ENCODE measurements around the gene NOL4L.
A peak's percentile ranks its signal among the peaks of the same experiment; 100 is the strongest.

The NOL4L gene

DNA sequence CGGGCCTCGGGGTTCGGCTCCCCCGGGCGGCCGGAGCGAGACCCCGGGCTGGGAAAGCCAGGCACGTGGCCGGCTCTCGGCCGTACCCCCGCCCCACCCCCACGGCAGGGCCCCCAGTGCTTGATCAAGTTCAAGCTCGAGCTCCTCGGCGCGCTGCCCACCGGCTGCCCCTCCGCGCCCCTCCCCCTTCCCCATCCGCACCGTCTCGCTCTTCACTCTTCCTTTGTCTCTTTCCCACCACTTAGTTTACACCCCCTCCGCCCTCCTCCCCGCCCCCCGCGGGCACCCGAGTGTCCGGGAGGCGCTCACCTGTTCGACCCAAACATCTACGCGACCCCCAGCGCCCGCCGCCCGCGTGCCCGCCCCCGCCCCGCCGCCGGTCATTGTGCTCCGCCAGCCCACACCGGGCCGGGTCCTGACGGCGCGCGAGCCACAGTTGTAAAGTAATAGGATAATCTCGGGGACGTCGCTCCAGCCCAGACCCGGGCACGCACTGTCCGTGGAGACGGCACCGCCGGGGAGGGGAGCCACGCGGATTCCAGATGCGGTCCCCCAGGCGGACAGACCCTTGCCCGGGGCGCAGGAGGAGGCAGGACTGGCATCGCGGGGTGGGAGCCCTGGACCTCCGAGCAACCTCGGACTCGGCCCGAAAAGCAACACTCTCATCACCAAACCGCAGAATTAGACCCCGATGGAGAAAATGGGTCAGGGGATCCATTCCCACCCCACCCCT is 100.7 kb downstream of the NOL4L start:
- Histone ChIP-seq H3K36me3 (ENCODE audit: control insufficient read depth, insufficient read depth, low read length) (no peaks in the 10 kb centered on the region), H3K4ac (ENCODE audit: low read depth, low read length) (peak overlapping the region; percentile 98), H3K79me2 (ENCODE audit: control insufficient read depth, insufficient read depth, low read length) (peaks cover 14% of the 10 kb centered on the region), H4K5ac (ENCODE audit: low read length) (no peak overlapping the region), H3K56ac (ENCODE audit: low read length) (peak overlapping the region; percentile 92), H4K8ac (ENCODE audit: low read depth, low read length) (peak overlapping the region; percentile 97), H3K27ac (ENCODE audit: low read depth, low read length) (peak overlapping the region; percentile 98), H2AK5ac (ENCODE audit: low read length) (no peak overlapping the region), H3K9ac (ENCODE audit: low read length) (peak overlapping the region; percentile 88), H2BK15ac (replicated peaks; ENCODE audit: low read depth) (peak overlapping the region; percentile 59), H3K79me1 (ENCODE audit: low read length) (peaks cover 8% of the 10 kb centered on the region), H3K18ac (ENCODE audit: low read length) (peak overlapping the region; percentile 99), H3K4me2 (ENCODE audit: low read length) (peak overlapping the region; percentile 98), H2BK120ac (ENCODE audit: low read depth, low read length) (peak overlapping the region; percentile 96), H3K23ac (ENCODE audit: low read length) (no peak overlapping the region), H2BK5ac (ENCODE audit: low read length) (peak overlapping the region; percentile 70), H3K4me1 (ENCODE audit: control insufficient read depth, low read depth, low read length) (no peaks in the 10 kb centered on the region), H3K27me3 (ENCODE audit: insufficient read depth, low read length, poor library complexity) (peaks cover 2% of the 10 kb centered on the region), H3K4me3 (ENCODE audit: low read length) (peak overlapping the region; percentile 66)
- WGBS (ENCODE audit: extremely low coverage, insufficient coverage, low lambda C conversion rate), result no CpG with 5 or more reads among the region's 74 CpGs
- DNase-seq, result peak; percentile 31

DNA sequence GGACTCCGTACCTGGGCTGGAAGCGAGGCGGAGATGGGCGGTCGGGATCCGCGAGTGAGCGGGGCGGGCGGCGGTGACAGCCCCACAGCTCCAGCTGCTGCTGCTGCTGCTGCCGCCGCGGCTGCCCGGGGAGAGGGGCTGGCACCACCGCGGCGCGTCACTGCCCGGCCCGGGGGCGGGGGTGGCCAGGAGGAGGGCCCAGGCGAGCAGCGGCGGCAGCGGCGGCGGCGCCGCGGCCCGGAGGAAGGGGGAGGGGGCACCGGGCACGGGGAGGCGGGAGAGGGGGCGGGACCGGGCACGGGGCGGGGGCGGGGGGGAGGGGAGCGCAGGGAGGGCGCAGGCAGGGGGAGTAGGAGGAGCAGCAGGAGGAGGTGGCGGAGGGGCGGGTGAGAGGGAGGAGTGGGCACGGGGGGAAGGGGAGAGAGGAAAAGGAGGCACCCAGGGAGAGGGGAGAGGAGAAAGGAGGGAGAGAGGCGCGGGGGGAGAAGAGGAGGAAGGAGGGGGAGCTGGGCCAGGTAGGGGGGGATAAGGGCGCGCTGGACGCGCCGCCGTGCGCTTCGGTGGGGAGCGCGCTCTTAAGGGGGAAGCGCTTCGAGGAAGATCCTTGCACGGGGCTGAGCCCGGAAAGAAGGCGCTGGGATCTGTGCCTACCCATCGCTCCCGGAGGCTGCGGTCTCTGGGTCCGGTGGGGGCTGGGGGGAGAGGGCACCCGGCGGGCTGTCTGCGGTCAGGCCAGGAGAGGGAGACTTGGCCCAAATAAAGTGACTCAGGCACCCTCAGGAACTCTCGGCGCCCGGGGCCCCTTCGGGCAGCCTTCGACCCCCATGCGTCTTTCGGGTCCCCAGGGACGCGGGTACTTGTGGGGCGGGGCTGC is 101.5 kb downstream of the NOL4L start:
- H3K79me2 ChIP-seq (ENCODE audit: control insufficient read depth, insufficient read depth, low read length), result peaks cover 20% of the 10 kb centered on the region
- H4K5ac ChIP-seq (ENCODE audit: low read length), result no peak overlapping the region
- H3K4me3 ChIP-seq (ENCODE audit: low read length), result peak overlapping the region; percentile 66
- H3K56ac ChIP-seq (ENCODE audit: low read length), result peak overlapping the region; percentile 92
- peak overlapping the region; percentile 98 for H3K4ac ChIP-seq (ENCODE audit: low read depth, low read length)
- WGBS (ENCODE audit: extremely low coverage, insufficient coverage, low lambda C conversion rate), result no CpG with 5 or more reads among the region's 79 CpGs
- H3K4me2 ChIP-seq (ENCODE audit: low read length), result peak overlapping the region; percentile 73
- H3K9ac ChIP-seq (ENCODE audit: low read length), result peak overlapping the region; percentile 88
- H4K8ac ChIP-seq (ENCODE audit: low read depth, low read length), result peak overlapping the region; percentile 97
- peak overlapping the region; percentile 45 for H3K23ac ChIP-seq (ENCODE audit: low read length)
- peak overlapping the region; percentile 98 for H3K27ac ChIP-seq (ENCODE audit: low read depth, low read length)
- H3K18ac ChIP-seq (ENCODE audit: low read length), result peak overlapping the region; percentile 99
- H2BK5ac ChIP-seq (ENCODE audit: low read length), result peak overlapping the region; percentile 67
- no peak overlapping the region for H2AK5ac ChIP-seq (ENCODE audit: low read length)
- H2BK15ac ChIP-seq (replicated peaks; ENCODE audit: low read depth), result peak overlapping the region; percentile 39
- peaks cover 10% of the 10 kb centered on the region for H3K79me1 ChIP-seq (ENCODE audit: low read length)
- H3K4me1 ChIP-seq (ENCODE audit: control insufficient read depth, low read depth, low read length), result no peaks in the 10 kb centered on the region
- H3K36me3 ChIP-seq (ENCODE audit: control insufficient read depth, insufficient read depth, low read length), result no peaks in the 10 kb centered on the region
- H2BK120ac ChIP-seq (ENCODE audit: low read depth, low read length), result peak overlapping the region; percentile 96
- peaks cover 2% of the 10 kb centered on the region for H3K27me3 ChIP-seq (ENCODE audit: insufficient read depth, low read length, poor library complexity)
- DNase-seq, result peak; percentile 83

DNA sequence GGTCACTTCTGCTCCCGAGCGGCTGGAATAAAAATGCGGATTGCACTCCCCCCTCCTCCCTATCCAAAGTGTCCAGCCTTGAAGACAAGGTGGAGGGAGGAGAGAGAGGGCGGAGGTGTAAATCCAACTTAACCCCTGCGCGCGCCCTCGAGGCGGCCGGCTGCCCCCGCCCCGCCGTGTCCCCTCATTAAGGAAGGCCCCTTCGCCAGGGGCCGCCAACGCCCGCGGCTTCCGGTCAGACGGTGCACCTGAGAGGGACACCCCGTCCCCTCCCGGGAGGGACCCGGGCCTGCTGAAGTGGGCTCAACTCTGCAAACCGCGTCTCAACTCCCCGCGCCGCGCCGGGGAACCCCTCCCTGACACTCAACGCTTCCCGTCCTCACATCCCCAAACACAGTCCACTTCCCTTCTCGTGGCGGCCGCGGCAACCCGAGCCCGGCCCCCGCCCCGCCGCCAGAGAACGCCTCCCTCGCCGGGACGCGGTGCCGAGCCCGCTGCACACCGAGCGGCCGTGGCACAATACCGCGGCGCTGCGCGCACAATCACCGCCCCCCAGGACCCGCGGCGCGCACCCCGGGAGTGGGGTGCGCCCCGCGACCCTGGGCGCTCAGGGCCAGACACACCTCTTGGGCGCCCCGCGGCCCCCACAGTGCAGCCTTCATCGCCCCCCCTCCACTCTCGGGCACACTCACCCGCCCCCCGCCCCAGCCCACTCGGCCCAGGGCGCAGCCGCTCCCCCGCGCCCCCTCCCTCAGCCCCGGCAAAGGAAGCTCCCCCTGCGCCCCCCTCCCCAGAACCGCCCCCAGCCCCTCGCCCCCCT is 102.5 kb downstream of the NOL4L start:
- H3K27me3 ChIP-seq (ENCODE audit: insufficient read depth, low read length, poor library complexity), result peaks cover 2% of the 10 kb centered on the region
- no peaks in the 10 kb centered on the region for H3K36me3 ChIP-seq (ENCODE audit: control insufficient read depth, insufficient read depth, low read length)
- H3K79me1 ChIP-seq (ENCODE audit: low read length), result peaks cover 17% of the 10 kb centered on the region
- H3K79me2 ChIP-seq (ENCODE audit: control insufficient read depth, insufficient read depth, low read length), result peaks cover 28% of the 10 kb centered on the region
- H4K8ac ChIP-seq (ENCODE audit: low read depth, low read length), result no peak overlapping the region
- H2BK15ac ChIP-seq (replicated peaks; ENCODE audit: low read depth), result peak overlapping the region; percentile 9
- peak overlapping the region; percentile 89 for H3K27ac ChIP-seq (ENCODE audit: low read depth, low read length)
- DNase-seq, result no peak
- peak overlapping the region; percentile 92 for H3K4ac ChIP-seq (ENCODE audit: low read depth, low read length)
- H3K23ac ChIP-seq (ENCODE audit: low read length), result no peak overlapping the region
- H4K5ac ChIP-seq (ENCODE audit: low read length), result no peak overlapping the region
- H2BK5ac ChIP-seq (ENCODE audit: low read length), result no peak overlapping the region
- H3K18ac ChIP-seq (ENCODE audit: low read length), result peak overlapping the region; percentile 98
- H3K4me1 ChIP-seq (ENCODE audit: control insufficient read depth, low read depth, low read length), result no peaks in the 10 kb centered on the region
- H3K9ac ChIP-seq (ENCODE audit: low read length), result peak overlapping the region; percentile 73
- WGBS (ENCODE audit: extremely low coverage, insufficient coverage, low lambda C conversion rate), result no CpG with 5 or more reads among the region's 82 CpGs
- peak overlapping the region; percentile 78 for H2BK120ac ChIP-seq (ENCODE audit: low read depth, low read length)
- H3K56ac ChIP-seq (ENCODE audit: low read length), result peak overlapping the region; percentile 90
- H2AK5ac ChIP-seq (ENCODE audit: low read length), result no peak overlapping the region
- peak overlapping the region; percentile 32 for H3K4me2 ChIP-seq (ENCODE audit: low read length)
- peak overlapping the region; percentile 83 for H3K4me3 ChIP-seq (ENCODE audit: low read length)

DNA sequence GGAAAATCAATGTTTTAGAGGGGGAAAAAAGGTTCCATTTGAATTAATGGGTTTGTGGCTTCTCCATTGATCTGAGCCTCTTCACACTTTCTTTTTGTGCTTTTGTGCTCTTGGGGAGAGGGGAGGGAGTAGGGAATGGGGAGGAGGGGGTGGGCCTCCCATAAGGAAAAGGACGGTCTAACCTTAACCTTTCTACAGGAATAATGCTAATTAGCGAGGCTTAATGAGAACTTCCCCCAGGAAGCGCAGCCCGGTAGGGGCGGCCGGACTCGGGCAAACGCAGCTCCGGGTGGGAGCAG is 103.0 kb downstream of the NOL4L start:
- H3K23ac ChIP-seq (ENCODE audit: low read length), result no peak overlapping the region
- peak overlapping the region; percentile 84 for H3K27ac ChIP-seq (ENCODE audit: low read depth, low read length)
- H3K4me2 ChIP-seq (ENCODE audit: low read length), result peak overlapping the region; percentile 32
- peak overlapping the region; percentile 98 for H3K18ac ChIP-seq (ENCODE audit: low read length)
- H3K36me3 ChIP-seq (ENCODE audit: control insufficient read depth, insufficient read depth, low read length), result no peaks in the 10 kb centered on the region
- peak overlapping the region; percentile 83 for H3K4me3 ChIP-seq (ENCODE audit: low read length)
- peaks cover 2% of the 10 kb centered on the region for H3K27me3 ChIP-seq (ENCODE audit: insufficient read depth, low read length, poor library complexity)
- WGBS (ENCODE audit: extremely low coverage, insufficient coverage, low lambda C conversion rate), result no CpG with 5 or more reads among the region's 9 CpGs
- peak overlapping the region; percentile 90 for H3K56ac ChIP-seq (ENCODE audit: low read length)
- H2AK5ac ChIP-seq (ENCODE audit: low read length), result no peak overlapping the region
- peak overlapping the region; percentile 20 for H3K4ac ChIP-seq (ENCODE audit: low read depth, low read length)
- no peak overlapping the region for H2BK120ac ChIP-seq (ENCODE audit: low read depth, low read length)
- DNase-seq, result peak; percentile 87
- H3K9ac ChIP-seq (ENCODE audit: low read length), result peak overlapping the region; percentile 73
- no peak overlapping the region for H4K5ac ChIP-seq (ENCODE audit: low read length)
- H4K8ac ChIP-seq (ENCODE audit: low read depth, low read length), result no peak overlapping the region
- H2BK5ac ChIP-seq (ENCODE audit: low read length), result no peak overlapping the region
- peaks cover 32% of the 10 kb centered on the region for H3K79me2 ChIP-seq (ENCODE audit: control insufficient read depth, insufficient read depth, low read length)
- H3K79me1 ChIP-seq (ENCODE audit: low read length), result peaks cover 20% of the 10 kb centered on the region
- no peaks in the 10 kb centered on the region for H3K4me1 ChIP-seq (ENCODE audit: control insufficient read depth, low read depth, low read length)
- H2BK15ac ChIP-seq (replicated peaks; ENCODE audit: low read depth), result no peak overlapping the region

DNA sequence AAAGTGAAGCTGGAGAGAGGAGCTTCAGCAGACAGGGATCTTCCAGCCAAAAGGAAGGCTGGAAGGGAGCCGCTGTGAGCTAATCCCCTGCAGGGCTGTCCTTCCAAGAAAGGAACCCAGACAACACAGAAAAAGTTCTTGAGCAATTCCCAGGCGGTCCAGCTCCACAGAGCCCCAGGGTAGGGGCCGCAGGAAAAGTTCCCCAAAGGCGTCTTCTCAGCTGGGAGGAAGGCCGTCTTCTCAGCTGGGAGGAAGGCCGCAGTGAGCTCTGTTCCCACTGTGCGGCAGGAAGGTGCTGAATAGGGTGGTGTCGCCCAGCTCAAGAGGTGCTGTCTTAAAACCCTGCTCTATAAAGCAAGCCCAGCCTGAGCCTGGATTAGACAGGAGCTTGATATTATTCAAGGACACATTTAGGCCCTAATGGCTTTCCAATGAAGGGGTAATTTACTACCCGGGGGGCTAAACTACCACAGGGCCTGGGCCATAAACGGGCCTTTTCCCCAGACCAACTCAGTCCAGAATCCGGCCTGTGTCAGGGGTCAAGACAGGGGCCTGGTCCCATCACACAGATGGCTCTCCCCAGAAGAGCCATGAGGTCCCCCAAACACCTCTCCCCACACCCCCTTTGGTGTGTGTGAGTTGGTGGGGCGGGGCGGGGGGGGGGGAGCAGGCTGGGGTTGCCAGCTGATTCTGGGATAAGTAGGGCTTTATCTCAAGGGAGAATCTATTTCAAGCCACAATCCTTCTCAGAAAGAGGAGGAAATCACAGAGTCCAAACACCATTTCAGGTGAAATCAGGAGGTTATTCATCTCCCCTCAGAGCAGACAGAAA is 103.6 kb downstream of the NOL4L start:
- DNase-seq, result peak; percentile 8
- H3K4ac ChIP-seq (ENCODE audit: low read depth, low read length), result no peak overlapping the region
- no peak overlapping the region for H2BK120ac ChIP-seq (ENCODE audit: low read depth, low read length)
- H3K79me2 ChIP-seq (ENCODE audit: control insufficient read depth, insufficient read depth, low read length), result peaks cover 38% of the 10 kb centered on the region
- H4K8ac ChIP-seq (ENCODE audit: low read depth, low read length), result no peak overlapping the region
- H3K4me1 ChIP-seq (ENCODE audit: control insufficient read depth, low read depth, low read length), result no peaks in the 10 kb centered on the region
- peaks cover 23% of the 10 kb centered on the region for H3K79me1 ChIP-seq (ENCODE audit: low read length)
- peak overlapping the region; percentile 90 for H3K56ac ChIP-seq (ENCODE audit: low read length)
- no peak overlapping the region for H2BK5ac ChIP-seq (ENCODE audit: low read length)
- no peak overlapping the region for H3K4me2 ChIP-seq (ENCODE audit: low read length)
- no peak overlapping the region for H3K4me3 ChIP-seq (ENCODE audit: low read length)
- H4K5ac ChIP-seq (ENCODE audit: low read length), result no peak overlapping the region
- peak overlapping the region; percentile 98 for H3K18ac ChIP-seq (ENCODE audit: low read length)
- H2AK5ac ChIP-seq (ENCODE audit: low read length), result no peak overlapping the region
- no peaks in the 10 kb centered on the region for H3K36me3 ChIP-seq (ENCODE audit: control insufficient read depth, insufficient read depth, low read length)
- H2BK15ac ChIP-seq (replicated peaks; ENCODE audit: low read depth), result no peak overlapping the region
- H3K27me3 ChIP-seq (ENCODE audit: insufficient read depth, low read length, poor library complexity), result peaks cover under 1% of the 10 kb centered on the region
- no CpG with 5 or more reads among the region's 13 CpGs for WGBS (ENCODE audit: extremely low coverage, insufficient coverage, low lambda C conversion rate)
- no peak overlapping the region for H3K27ac ChIP-seq (ENCODE audit: low read depth, low read length)
- H3K23ac ChIP-seq (ENCODE audit: low read length), result no peak overlapping the region
- H3K9ac ChIP-seq (ENCODE audit: low read length), result peak overlapping the region; percentile 9

All from mesendoderm (in vitro differentiated cells).